Activated naive CD8-positive, alpha-beta T cell treated with anti-CD3 and anti-CD28 coated beads, Interleukin-2, amount 10 ng/mL, durations not matched to agents 7 days and 5 days (primary cell): ENCODE data around the gene RFFL. TPM values are rescaled to one million over a fixed set of nuclear protein-coding genes. Genes with fewer than 3 reads are reported as not detected.

ENCODE experiments used
- ATAC-seq: fragments of 150-1000 bp; cut with Tn5 transposase; one replicate; pipeline ENCODE4 v1.10.0; 2021; ENCODE audit warnings: low read depth, moderate library complexity
- POLR2A ChIA-PET: fragments of 350-600 bp; sonication (Branson Sonifier 250); formaldehyde crosslinking; loops from one replicate; lab custom pipeline; 2021; ENCODE audit warnings: antibody characterized with exemption; lab: Charles Lee
- DNase-seq: peaks from one replicate; pipeline ENCODE4 v3.0.0; 2021
- H3K27ac Mint-ChIP-seq: one replicate; pipeline ENCODE4 v1.8.0; 2022; ENCODE audit warnings: mild to moderate bottlenecking, mixed read lengths
- H3K27me3 Mint-ChIP-seq: one replicate; pipeline ENCODE4 v1.8.0; 2022; ENCODE audit warnings: mild to moderate bottlenecking, moderate library complexity, mixed read lengths
- H3K36me3 Mint-ChIP-seq: one replicate; pipeline ENCODE4 v1.8.0; 2021; ENCODE audit warnings: mild to moderate bottlenecking, mixed read lengths
- H3K4me1 Mint-ChIP-seq: one replicate; pipeline ENCODE4 v1.8.0; 2021; ENCODE audit warnings: mixed read lengths
- H3K4me3 Mint-ChIP-seq: one replicate; pipeline ENCODE4 v1.8.0; 2022; ENCODE audit warnings: mild to moderate bottlenecking, moderate library complexity, mixed read lengths
- H3K9me3 Mint-ChIP-seq: one replicate; pipeline ENCODE4 v1.8.0; 2021; ENCODE audit warnings: mixed read lengths
- total RNA-seq, 2 experiments: library from RNA; stranded (reverse); gene quantifications; one replicate each; pipeline ENCODE4 v1.2.3, GENCODE V29; 2021

Gene RFFL
- total RNA-seq, 2 experiments from 2014 or later, result 37.4 to 42.3 TPM

DNA sequence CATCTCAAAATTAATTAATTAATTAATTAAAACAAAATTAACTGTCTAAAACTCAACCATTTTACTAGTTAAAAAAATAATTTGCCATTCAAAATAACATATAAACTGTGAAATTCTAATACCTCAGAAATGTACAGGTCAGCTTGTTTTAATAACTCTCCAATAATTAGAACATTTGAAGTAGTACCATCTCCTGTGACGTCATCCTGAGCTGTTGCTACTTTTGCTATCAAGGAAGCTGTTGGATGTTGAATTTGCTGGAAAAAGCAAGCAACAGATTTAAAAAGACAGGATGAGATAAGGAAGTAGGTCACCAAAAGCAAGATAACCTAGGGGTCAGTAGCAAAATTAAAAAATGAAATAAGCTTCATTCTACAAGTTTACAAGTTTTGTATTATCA, 105.1 kb downstream of the RFFL start:
- H3K27ac Mint-ChIP-seq, result no peak overlapping the region
- H3K9me3 Mint-ChIP-seq, result peaks cover 2% of the 10 kb centered on the region
- peaks cover 4% of the 10 kb centered on the region for H3K27me3 Mint-ChIP-seq
- DNase-seq (no peak), ATAC-seq (no peak)
- peaks cover 17% of the 10 kb centered on the region for H3K4me1 Mint-ChIP-seq
- POLR2A ChIA-PET, result no interaction called here
- peaks cover 15% of the 10 kb centered on the region for H3K36me3 Mint-ChIP-seq
- no peak overlapping the region for H3K4me3 Mint-ChIP-seq

Other genes with a start within 250 kb of the RFFL start
- gene CCT6B, start 102.2 kb downstream of the RFFL start, total RNA-seq, result 1 to 10 TPM; 1.4 to 1.5 TPM
- gene ZNF830, start 102.2 kb downstream of the RFFL start, total RNA-seq, result 10 to 100 TPM; 29.5 to 33.4 TPM
- 10 to 100 TPM; 39.7 to 40.3 TPM for gene LIG3, start 83.2 kb downstream of the RFFL start, total RNA-seq
- 10 to 100 TPM; 27.3 to 33.8 TPM for gene RAD51D, start 56.2 kb upstream of the RFFL start, total RNA-seq
- not detected for gene FNDC8, start 57.9 kb upstream of the RFFL start, total RNA-seq
- gene NLE1, start 78.6 kb upstream of the RFFL start, total RNA-seq, result 10 to 100 TPM; 13.4 to 17.4 TPM
- under 1 TPM; 0.14 to 0.20 TPM for gene UNC45B, start 84.1 kb upstream of the RFFL start, total RNA-seq
- not detected for gene SLC35G3, start 130.7 kb upstream of the RFFL start, total RNA-seq
- 100 to 1,000 TPM; 239 to 249 TPM for gene SLFN5, start 179.4 kb upstream of the RFFL start, total RNA-seq